GM18951 (cell line): ENCODE results near the gene SNAPC4.

ENCODE experiments used
- POLR2A ChIP-seq: IDR thresholded peaks from 4 replicates; pipeline ENCODE4 v1.6.1; 2011; ENCODE audit warnings: mild to moderate bottlenecking; ENCODE audit not compliant: insufficient read length, insufficient read depth; ENCODE audit errors: extremely low read depth
- in situ Hi-C: fragments of 300-500 bp; cut with MboI; formaldehyde crosslinking; loops from one replicate; pipeline ENCODE4 v1.12.0; 2022; ENCODE audit warnings: low sequenced_read_pairs, mixed read lengths, inconsistent platforms; ENCODE audit not compliant: unreplicated experiment

Gene SNAPC4

GRCh38 chr9:136399176-136400037 lies 563 bp downstream of the SNAPC4 start:
- in situ Hi-C loops: no loop called here
- TF ChIP-seq POLR2A: no peak

GRCh38 chr9:136398286-136398685 lies 1.7 kb downstream of the SNAPC4 start:
- TF ChIP-seq POLR2A: no peak
- in situ Hi-C loops: no loop called here

- in situ Hi-C loops: no loop called here
- no peak for TF ChIP-seq POLR2A
These were observed 2.3 kb downstream of the SNAPC4 start for GRCh38 chr9:136397643-136398042.

- in situ Hi-C loops: no loop called here
These were observed 3.8 kb downstream of the SNAPC4 start for GRCh38 chr9:136396219-136396515.

GRCh38 chr9:136395345-136396218 lies 4.4 kb downstream of the SNAPC4 start:
- in situ Hi-C loops: no loop called here
- no peak for TF ChIP-seq POLR2A

More at GRCh38 chr9:136396219-136396515, 3.8 kb downstream of the SNAPC4 start:
- no peak for TF ChIP-seq POLR2A

GRCh38 chr9:136395020-136395340 lies 5.0 kb downstream of the SNAPC4 start:
- no peak for TF ChIP-seq POLR2A
- in situ Hi-C loops: no loop called here

GRCh38 chr9:136394312-136395019 lies 5.5 kb downstream of the SNAPC4 start:
- no peak for TF ChIP-seq POLR2A
- in situ Hi-C loops: no loop called here

GRCh38 chr9:136393531-136393930 lies 6.4 kb downstream of the SNAPC4 start:
- in situ Hi-C loops: no loop called here
- no peak for TF ChIP-seq POLR2A

GRCh38 chr9:136392538-136393449 lies 7.2 kb downstream of the SNAPC4 start:
- in situ Hi-C loops: no loop called here
- TF ChIP-seq POLR2A: no peak

GRCh38 chr9:136391737-136392537 lies 8.0 kb downstream of the SNAPC4 start:
- TF ChIP-seq POLR2A: no peak
- in situ Hi-C loops: no loop called here

GRCh38 chr9:136389396-136389795 lies 10.6 kb downstream of the SNAPC4 start:
- in situ Hi-C loops: no loop called here

GRCh38 chr9:136387217-136387616 lies 12.8 kb downstream of the SNAPC4 start:
- TF ChIP-seq POLR2A: no peak
- in situ Hi-C loops: no loop called here

More at GRCh38 chr9:136389396-136389795, 10.6 kb downstream of the SNAPC4 start:
- TF ChIP-seq POLR2A: no peak
